GM15510 (cell line): Measurements from ENCODE around the gene HOXD11.

Experiments used
- POLR2A ChIP-seq: IDR thresholded peaks from 3 replicates; pipeline ENCODE4 v1.6.1; 2011; ENCODE audit warnings: borderline replicate concordance; ENCODE audit not compliant: insufficient read length; ENCODE audit errors: extremely low read depth

HOXD11 gene

GRCh38 chr2:176145085-176145969 is 38.2 kb downstream of the HOXD11 start:
- no peak for TF ChIP-seq POLR2A

GRCh38 chr2:176146101-176146500 is 39.0 kb downstream of the HOXD11 start:
- TF ChIP-seq POLR2A: no peak

- no peak for TF ChIP-seq POLR2A
These were observed 39.6 kb downstream of the HOXD11 start for GRCh38 chr2:176146645-176147044.

- TF ChIP-seq POLR2A: no peak
These were observed 40.2 kb downstream of the HOXD11 start for GRCh38 chr2:176147210-176147799.

- no peak for TF ChIP-seq POLR2A
These were observed 40.9 kb downstream of the HOXD11 start for GRCh38 chr2:176147800-176148496.

GRCh38 chr2:176148751-176149421 is 41.8 kb downstream of the HOXD11 start:
- no peak for TF ChIP-seq POLR2A

- no peak for TF ChIP-seq POLR2A
These were observed 42.4 kb downstream of the HOXD11 start for GRCh38 chr2:176149481-176149938.

- TF ChIP-seq POLR2A: no peak
These were observed 43.0 kb downstream of the HOXD11 start for GRCh38 chr2:176149939-176150583.

- TF ChIP-seq POLR2A: no peak
These were observed 43.7 kb downstream of the HOXD11 start for GRCh38 chr2:176150584-176151441.

- TF ChIP-seq POLR2A: no peak
These were observed 44.6 kb downstream of the HOXD11 start, which contains the start of gene HOXD4 for GRCh38 chr2:176151442-176152287. Gene HOXD4 (plus strand): TSS chr2:176151550. CDS start chr2:176151634, 84 bp downstream.

- no peak for TF ChIP-seq POLR2A
These were observed 45.5 kb downstream of the HOXD11 start for GRCh38 chr2:176152350-176153181.
